Hepatocyte (in vitro differentiated cells): ENCODE data around the gene FOXO6.

Experiments used
- CTCF ChIP-seq: fragments of 200-600 bp; sonication (generic); IDR thresholded peaks from 2 replicates; pipeline ENCODE4 v1.5.1; 2016; ENCODE audit warnings: antibody characterized with exemption, mild to moderate bottlenecking; ENCODE audit not compliant: poor library complexity
- EZH2 ChIP-seq: fragments of 200-600 bp; sonication (generic); IDR thresholded peaks from 2 replicates; pipeline ENCODE4 v1.6.1; 2016; ENCODE audit warnings: antibody characterized with exemption, mild to moderate bottlenecking, borderline replicate concordance

DNA sequence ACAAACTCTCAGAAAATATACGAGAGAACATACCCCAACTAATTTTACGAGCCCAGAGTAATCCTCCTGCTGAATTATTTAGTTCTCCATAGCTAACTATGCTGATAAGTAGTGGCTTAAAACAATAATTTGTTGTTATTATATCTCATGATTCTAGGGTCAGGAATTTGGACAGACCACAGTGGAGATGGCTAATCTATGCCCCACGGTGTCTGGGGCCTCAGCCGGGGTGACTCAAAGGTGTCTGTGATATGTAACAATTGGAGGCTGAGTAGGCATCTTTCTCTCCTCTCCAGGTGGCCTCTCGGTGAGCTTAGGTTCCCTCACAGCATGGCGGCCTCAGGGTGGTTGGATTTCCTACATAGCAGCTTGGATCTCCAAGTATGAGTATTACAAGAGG is 35.4 kb upstream of the FOXO6 start:
- no peak for TF ChIP-seq CTCF
- TF ChIP-seq EZH2, result no peak
